HUES64 (cell line): ENCODE data around the gene ANK3.

Experiments
- H3K27ac ChIP-seq: 2 replicates; pipeline ENCODE4 v1.7.0; 2013; ENCODE audit warnings: low read depth, low read length, inconsistent platforms
- H3K27me3 ChIP-seq: 2 replicates; pipeline ENCODE4 v1.6.1; 2013; ENCODE audit warnings: mild to moderate bottlenecking, low read length; ENCODE audit not compliant: insufficient read depth
- H3K36me3 ChIP-seq: 2 replicates; pipeline ENCODE4 v1.6.1; 2013; ENCODE audit warnings: mild to moderate bottlenecking, low read length; ENCODE audit not compliant: insufficient read depth
- H3K4me1 ChIP-seq: 2 replicates; pipeline ENCODE4 v1.6.1; 2013; ENCODE audit warnings: mild to moderate bottlenecking, low read length, moderate library complexity; ENCODE audit not compliant: insufficient read depth
- H3K4me3 ChIP-seq: 2 replicates; pipeline ENCODE4 v1.5.1; 2013; ENCODE audit warnings: mild to moderate bottlenecking, low read length, moderate library complexity
- H3K9ac ChIP-seq: 2 replicates; pipeline ENCODE4 v1.6.1; 2013; ENCODE audit warnings: mild to moderate bottlenecking, low read depth, low read length
- H3K9me3 ChIP-seq: 2 replicates; pipeline ENCODE4 v1.6.1; 2013; ENCODE audit warnings: low read depth, low read length; ENCODE audit not compliant: insufficient read depth
- WGBS: fragments of 150-250, 120-280 bp; methylation state at CpG from one replicate; pipeline ENCODE4 v1.1.7; 2013; ENCODE audit warnings: missing lambda C conversion rate; 5-methylcytosine and 5-hydroxymethylcytosine counted together

Gene ANK3

DNA sequence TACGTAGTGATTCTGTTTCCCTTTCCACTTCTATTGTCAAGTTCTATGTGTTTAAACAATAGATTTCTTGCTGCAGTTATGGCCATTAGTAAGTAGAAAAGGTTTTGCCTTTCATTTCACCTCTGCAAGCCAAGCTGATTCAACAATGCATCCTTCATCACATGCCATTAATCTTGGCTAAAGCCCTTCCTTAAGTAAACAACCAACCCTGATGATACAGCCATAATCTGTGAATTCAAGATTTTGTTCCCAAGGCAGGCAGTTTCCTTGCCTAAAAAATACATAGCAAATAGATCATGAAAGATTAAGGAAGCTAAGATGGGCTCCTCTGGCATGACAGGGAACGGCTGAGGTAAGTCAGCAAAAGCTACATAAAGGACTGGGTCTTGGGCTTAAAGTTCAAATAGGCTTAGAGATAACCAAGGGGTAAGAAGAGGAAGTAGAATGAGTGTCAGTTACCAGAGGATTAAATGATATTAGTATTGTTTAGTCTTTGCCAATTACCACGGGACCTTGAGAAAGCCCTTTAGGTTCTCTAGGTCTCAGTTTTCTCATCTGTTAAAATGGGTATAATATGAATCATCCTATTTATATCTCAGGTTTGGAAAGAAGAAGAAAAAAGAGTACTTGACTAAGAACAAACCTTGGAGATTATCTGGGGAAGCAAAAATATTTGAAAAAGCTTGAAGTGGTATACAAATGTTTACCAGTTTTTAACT lies 35.9 kb upstream of the ANK3 start:
- no peaks in the 10 kb centered on the region for H3K4me1 ChIP-seq
- H3K4me3 ChIP-seq = no peak overlapping the region
- H3K27me3 ChIP-seq = peaks cover 10% of the 10 kb centered on the region
- H3K9ac ChIP-seq = no peak overlapping the region
- no peaks in the 10 kb centered on the region for H3K9me3 ChIP-seq
- no peaks in the 10 kb centered on the region for H3K36me3 ChIP-seq
- 82% methylated on average over 3 of the region's 3 CpGs for WGBS
- H3K27ac ChIP-seq = no peak overlapping the region

DNA sequence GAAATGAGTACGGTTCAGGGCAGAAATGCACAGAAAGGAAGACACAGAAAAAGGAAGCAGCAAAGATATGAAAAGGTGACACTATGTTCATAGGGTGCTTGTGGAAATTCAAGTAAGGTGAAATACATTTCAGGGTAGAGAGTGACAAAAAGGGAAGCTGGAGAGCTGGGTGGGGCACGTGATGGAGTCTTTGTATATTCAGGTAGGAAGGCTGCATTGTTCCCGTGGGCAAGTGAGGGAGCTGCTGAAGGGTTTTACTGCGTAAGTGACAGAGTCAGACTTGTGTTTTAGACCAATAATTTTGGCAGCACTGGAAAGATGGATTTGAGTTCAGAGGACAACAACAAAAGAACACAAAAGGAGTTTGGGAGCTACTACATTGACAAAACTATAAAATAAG lies 35.3 kb upstream of the ANK3 start:
- Histone ChIP-seq H3K27me3 (peaks cover 16% of the 10 kb centered on the region), H3K9ac (no peak overlapping the region), H3K9me3 (no peaks in the 10 kb centered on the region), H3K27ac (no peak overlapping the region), H3K36me3 (no peaks in the 10 kb centered on the region), H3K4me3 (no peak overlapping the region), H3K4me1 (no peaks in the 10 kb centered on the region)
- 60% methylated on average over 4 of the region's 4 CpGs for WGBS

DNA sequence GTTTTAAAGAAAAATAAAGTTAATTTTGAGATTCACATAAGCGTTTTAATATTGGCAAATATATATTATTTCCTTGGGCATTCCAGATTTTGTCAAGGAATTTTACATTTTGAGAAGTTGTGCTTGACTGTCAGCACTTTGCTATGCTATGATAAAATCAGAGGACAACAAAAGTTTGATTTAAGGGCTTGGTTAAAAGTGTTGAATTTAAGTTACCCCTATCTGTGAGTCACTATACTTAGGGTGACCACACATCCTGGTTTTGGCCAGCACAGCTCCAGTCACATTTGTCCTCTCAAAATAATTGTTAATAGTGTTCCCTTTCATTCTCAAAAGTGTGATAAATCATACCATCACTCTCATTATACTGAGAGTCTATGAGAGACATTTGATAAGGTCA lies 34.2 kb upstream of the ANK3 start:
- Histone ChIP-seq H3K4me1 (no peaks in the 10 kb centered on the region), H3K27me3 (peaks cover 26% of the 10 kb centered on the region), H3K9me3 (no peaks in the 10 kb centered on the region), H3K9ac (no peak overlapping the region), H3K36me3 (no peaks in the 10 kb centered on the region), H3K27ac (no peak overlapping the region), H3K4me3 (no peak overlapping the region)
- 100% methylated on average over 1 of the region's 1 CpG for WGBS

DNA sequence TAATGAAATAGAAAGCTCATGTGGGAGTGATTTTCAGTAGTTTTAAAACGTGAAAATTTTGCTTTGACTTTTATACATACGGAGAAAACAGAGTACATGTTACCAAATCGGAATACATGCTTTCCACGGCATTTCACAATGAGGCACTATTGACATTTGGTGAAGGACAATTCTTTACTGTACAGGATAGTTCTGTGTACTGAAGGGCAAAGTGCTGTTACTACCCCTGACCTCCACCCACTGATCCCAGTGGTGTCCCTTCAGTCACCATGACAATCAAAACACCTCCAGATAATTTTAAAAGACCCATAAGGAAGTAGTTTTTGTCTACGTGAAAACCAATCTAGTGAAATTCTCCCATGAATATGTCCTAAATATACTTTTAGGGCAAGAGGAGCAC lies 33.1 kb upstream of the ANK3 start:
- peaks cover 32% of the 10 kb centered on the region for H3K27me3 ChIP-seq
- H3K27ac ChIP-seq = no peak overlapping the region
- no peaks in the 10 kb centered on the region for H3K4me1 ChIP-seq
- no peak overlapping the region for H3K9ac ChIP-seq
- no peaks in the 10 kb centered on the region for H3K9me3 ChIP-seq
- H3K36me3 ChIP-seq = no peaks in the 10 kb centered on the region
- no peak overlapping the region for H3K4me3 ChIP-seq
- WGBS = 92% methylated on average over 5 of the region's 5 CpGs

DNA sequence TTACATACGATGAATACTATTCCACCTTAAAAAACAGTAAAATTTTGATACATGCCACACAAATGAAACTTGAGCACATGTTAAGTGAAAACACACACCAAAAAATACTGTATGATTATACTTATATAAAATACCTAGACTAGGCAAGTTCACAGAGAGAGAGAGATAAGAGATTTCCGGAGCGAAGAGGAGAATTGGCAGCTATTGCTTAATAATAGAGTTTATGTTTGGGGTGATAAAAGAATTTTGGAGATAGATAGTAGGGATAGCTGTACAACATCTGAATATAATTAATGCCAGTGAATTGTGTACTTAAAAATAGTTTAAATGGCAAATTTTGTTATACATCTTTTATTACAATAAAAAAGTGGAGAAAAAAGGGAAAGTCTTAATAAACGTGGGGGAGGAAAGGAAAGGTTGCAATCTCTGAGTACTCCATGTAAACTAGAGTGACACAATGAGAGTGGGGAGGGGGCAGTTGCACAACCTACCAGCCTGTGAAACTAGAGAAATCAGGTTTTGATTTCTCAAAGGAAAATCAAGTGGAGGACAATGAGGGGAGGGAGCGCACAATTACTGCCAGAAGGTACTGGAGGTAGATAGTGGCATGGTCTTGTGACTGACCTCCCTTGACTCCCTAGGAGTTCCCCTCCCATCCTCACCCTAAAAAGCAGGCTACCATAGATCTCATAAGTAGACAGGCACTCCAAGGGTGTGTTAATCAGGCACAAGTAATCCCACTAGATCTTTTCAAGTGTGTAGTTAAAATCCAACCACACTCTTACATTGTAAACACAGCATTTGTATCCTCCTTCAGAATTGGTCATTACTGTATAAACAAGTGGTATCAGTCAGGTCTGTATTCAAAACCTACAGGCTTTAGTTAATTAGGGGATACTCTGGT lies 31.6 kb upstream of the ANK3 start:
- WGBS = 89% methylated on average over 3 of the region's 5 CpGs
- Histone ChIP-seq H3K4me1 (no peaks in the 10 kb centered on the region), H3K27me3 (peaks cover 33% of the 10 kb centered on the region), H3K9me3 (no peaks in the 10 kb centered on the region), H3K36me3 (no peaks in the 10 kb centered on the region), H3K4me3 (no peak overlapping the region), H3K9ac (no peak overlapping the region), H3K27ac (no peak overlapping the region)

DNA sequence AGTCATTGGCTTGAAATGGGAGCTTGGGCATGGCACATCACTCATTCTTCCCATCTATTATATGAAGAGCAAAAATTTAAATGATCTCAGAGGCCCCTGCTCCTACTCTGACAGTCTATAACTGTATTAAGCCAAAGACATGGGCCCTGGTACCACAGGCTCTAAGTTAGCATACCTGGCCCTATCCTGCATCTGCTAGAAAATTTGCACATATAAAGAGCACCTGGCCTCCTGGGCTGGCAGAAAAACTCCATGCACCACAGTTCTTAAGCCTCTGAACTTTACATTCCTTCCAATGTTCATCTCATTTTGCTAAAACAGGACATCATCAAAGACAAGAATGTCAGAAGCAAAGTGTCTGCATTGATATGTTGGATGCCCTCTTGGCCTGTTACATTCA lies 29.6 kb upstream of the ANK3 start:
- Histone ChIP-seq H3K27me3 (peaks cover 33% of the 10 kb centered on the region), H3K9me3 (no peaks in the 10 kb centered on the region), H3K27ac (no peak overlapping the region), H3K36me3 (no peaks in the 10 kb centered on the region), H3K9ac (no peak overlapping the region), H3K4me3 (no peak overlapping the region), H3K4me1 (0 out of 2 replicates have a peak, but pooled peaks cover 4% of the 10 kb centered on the region)

DNA sequence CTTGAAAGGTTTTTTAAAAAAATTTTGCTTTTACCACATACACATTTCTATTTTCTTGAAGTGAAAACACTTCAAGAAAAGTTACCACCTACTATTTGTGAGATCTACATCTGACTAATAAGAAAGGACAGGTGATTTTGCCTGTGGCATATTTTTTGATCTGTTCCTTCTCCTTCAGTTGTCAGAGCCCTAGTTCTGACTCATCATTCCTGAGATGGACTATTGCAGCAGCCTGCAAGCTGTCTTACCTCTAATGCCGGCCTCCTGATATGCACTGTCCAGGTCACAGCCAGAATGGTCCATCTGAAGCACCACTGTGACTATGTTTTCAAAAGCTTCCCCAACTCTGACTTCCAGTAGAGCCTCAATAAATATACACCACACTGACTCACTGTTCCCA lies 28.2 kb upstream of the ANK3 start:
- Histone ChIP-seq H3K9me3 (no peaks in the 10 kb centered on the region), H3K9ac (no peak overlapping the region), H3K4me3 (no peak overlapping the region), H3K27ac (no peak overlapping the region), H3K36me3 (no peaks in the 10 kb centered on the region), H3K4me1 (0 out of 2 replicates have a peak, but pooled peaks cover 4% of the 10 kb centered on the region), H3K27me3 (peaks cover 33% of the 10 kb centered on the region)
- WGBS = 84% methylated on average over 1 of the region's 1 CpG

DNA sequence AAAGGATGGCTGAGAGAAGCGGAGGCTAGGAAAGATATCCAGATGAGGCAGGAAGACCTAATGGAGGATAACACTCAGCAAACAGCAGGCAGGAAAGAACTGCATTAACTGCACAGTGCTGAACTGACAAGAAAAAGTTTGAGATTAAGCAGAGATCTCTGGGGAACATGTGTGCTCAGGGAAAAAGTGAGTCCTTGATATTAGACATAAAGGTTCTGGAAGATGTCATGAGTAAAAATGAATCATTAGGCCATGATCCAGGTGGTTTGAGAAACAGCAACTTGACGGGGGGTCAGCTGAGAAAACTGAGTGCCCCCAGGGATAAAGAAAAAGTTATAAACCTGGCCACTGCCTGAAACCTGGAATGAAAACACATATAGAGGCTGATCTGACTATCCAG lies 27.3 kb upstream of the ANK3 start:
- 91% methylated on average over 2 of the region's 2 CpGs for WGBS
- no peak overlapping the region for H3K27ac ChIP-seq

DNA sequence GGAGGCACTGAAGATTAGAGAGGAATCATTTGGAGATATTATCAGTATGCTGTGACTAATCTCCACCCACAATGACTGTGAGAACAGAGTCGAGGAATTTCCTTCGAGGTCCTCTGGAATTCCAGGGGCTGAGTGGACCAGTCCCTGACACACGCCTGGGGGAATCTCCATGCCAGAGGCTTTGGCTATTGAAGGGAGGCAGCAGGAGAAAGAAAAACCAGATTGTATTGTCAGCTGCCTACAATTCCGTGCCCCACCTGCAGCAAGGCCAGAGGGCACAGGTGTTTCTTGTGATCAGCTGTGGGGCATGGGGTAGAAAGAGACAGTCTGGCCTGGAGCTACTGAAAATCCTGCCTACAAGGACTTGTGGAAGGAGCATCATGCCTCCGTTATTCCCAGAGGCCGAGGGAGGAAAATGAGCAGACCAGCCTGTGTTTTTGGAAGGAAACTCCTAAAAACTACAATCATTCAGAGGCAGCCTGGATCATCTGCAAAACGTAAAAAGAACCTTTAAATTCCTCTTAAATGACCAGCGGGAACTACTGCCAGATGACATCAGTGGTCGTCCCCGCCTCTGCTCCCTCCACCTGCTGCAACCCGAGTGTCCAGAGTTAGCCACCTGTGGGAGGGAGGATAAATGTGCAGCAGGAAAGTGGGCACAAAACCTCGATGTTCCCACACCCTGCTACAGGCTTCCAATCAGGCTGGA lies 25.4 kb upstream of the ANK3 start:
- Histone ChIP-seq H3K9me3 (no peaks in the 10 kb centered on the region), H3K4me3 (no peak overlapping the region), H3K4me1 (0 out of 2 replicates have a peak, but pooled peaks cover 4% of the 10 kb centered on the region), H3K27ac (no peak overlapping the region), H3K27me3 (peaks cover 18% of the 10 kb centered on the region; the same call in 1 of the 2 replicates), H3K9ac (no peak overlapping the region), H3K36me3 (no peaks in the 10 kb centered on the region)
- WGBS = 79% methylated on average over 12 of the region's 12 CpGs

More for the DNA sequence above, 27.3 kb upstream of the ANK3 start:
- Histone ChIP-seq H3K4me1 (0 out of 2 replicates have a peak, but pooled peaks cover 4% of the 10 kb centered on the region), H3K9ac (no peak overlapping the region), H3K4me3 (no peak overlapping the region), H3K27me3 (peaks cover 33% of the 10 kb centered on the region), H3K9me3 (no peaks in the 10 kb centered on the region), H3K36me3 (no peaks in the 10 kb centered on the region)

DNA sequence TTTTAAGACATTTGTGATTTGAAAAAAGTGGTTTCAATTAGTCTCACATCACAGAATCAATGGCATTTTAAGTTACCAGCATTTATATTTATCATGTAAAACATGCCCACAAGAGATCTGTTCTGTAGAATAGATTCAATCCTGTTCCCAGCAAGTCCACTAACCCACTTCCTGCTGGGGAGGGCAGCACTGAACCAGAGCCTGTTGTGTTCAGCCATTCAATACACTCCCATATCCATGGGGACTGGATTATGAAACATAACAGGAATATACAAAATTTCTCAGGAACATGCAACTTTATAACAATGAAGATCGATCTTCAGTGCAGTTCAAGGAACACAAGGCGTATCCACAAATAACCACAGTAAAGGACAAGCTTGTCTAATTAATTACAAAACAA lies 24.4 kb upstream of the ANK3 start:
- H3K27me3 ChIP-seq = peaks cover 9% of the 10 kb centered on the region; the same call in 1 of the 2 replicates
- no peaks in the 10 kb centered on the region for H3K36me3 ChIP-seq
- no peak overlapping the region for H3K4me3 ChIP-seq
- H3K9ac ChIP-seq = no peak overlapping the region
- 96% methylated on average over 2 of the region's 2 CpGs for WGBS
- 0 out of 2 replicates have a peak, but pooled peaks cover 4% of the 10 kb centered on the region for H3K4me1 ChIP-seq
- no peak overlapping the region for H3K27ac ChIP-seq
- H3K9me3 ChIP-seq = no peaks in the 10 kb centered on the region
